ENCODE results near the gene LRMDA.

The LRMDA gene

GRCh38 chr10:75939541-75939940 lies 508.1 kb downstream of the LRMDA start:
- no peak for DNase-seq (ENCODE audit: low read depth in 1 of 2, low spot score in 1 of 2)

DNA sequence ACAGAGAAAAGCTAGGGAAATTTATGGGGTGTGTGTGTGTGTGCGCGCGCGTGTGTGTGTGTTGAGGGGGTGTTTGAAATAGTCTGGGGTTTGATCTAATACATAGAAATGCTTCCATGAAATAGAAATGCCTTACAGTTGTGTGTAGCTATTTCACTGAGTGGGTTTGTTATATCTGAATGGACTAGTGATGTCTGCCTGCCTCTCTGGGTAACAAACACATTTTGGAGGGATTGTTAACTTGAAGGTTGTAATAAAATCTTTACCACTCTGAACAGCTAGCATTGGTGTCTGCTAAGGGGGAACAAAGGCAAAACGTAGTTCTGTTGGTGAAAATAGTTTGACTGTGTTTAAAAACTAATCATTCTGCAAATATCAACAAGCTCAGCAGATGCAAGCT lies 509.3 kb downstream of the LRMDA start:
- DNase-seq (ENCODE audit: low read depth in 1 of 2, low spot score in 1 of 2), result no peak

DNA sequence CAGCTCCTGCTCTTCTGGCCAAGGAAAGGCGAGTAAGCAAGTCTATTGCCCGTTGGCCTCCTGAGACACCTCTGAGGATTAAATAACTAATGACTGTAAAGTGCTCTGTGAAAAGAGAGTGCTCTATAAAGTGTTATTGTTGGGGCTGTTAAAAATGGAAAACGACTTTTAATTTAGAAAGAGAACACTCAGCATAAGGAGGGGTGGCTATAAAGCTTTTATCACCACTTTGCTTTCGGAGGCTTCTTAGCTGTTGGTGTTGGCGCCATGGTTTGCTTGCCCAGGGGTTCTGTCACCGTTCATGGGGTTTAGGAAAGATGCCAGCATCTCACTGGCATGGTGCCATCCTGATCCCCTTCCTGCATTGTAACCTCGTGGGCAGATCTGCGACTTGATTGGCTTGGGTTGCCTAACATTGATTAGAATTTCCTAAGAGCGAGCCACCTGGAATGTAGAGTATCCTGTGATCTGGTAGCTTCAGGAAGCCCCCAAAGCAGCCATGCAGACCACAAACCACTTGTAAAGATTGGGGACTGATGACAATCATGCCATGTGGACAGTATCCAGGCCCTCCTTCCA lies 509.9 kb downstream of the LRMDA start:
- DNase-seq (ENCODE audit: low read depth in 1 of 2, low spot score in 1 of 2), result no peak

- DNase-seq (ENCODE audit: low read depth in 1 of 2, low spot score in 1 of 2), result no peak
Observed at GRCh38 chr10:75944061-75944460, 512.6 kb downstream of the LRMDA start.

DNA sequence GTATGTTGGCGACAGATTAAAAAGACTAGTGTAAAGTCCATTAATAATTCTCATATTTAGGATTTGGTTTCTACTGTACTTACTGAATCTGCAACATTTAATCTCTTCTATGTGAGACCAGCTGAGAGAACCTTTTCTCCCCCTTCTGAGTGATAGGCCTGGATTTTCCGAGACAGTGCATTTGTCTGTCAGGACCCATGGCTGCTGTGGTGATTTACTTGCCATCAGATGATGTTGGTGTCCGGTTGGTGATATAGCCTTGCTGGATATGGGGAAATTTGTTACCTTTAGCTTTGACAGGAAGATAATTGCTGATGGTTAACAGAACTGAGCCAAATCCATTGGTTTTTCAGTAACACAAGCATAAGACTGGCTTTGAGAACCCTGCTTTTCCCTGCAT lies 517.2 kb downstream of the LRMDA start:
- no peak for DNase-seq (ENCODE audit: low read depth in 1 of 2, low spot score in 1 of 2)

DNA sequence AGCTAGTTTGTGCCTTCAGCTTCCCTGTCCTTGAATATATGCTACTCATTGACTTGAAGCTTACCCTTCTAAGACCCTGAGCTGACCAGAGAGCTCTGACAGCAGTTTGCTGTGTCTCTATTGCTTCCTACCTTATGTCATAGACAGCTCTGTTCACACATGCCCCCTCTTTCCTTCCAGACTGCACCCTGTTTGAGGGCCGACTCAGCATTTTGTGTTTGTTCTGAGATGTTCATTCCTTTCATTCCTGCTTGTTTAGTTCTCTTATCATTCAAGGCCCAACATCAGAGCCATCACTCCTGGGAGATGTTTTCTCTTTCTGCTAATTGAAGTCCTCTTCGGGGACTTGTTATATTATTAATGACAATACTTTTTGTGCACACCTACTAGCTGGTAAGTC lies 518.9 kb downstream of the LRMDA start:
- no peak for DNase-seq (ENCODE audit: low read depth in 1 of 2, low spot score in 1 of 2)

- DNase-seq (ENCODE audit: low read depth in 1 of 2, low spot score in 1 of 2), result no peak
Observed at GRCh38 chr10:75950997-75951589, 519.7 kb downstream of the LRMDA start.

DNA sequence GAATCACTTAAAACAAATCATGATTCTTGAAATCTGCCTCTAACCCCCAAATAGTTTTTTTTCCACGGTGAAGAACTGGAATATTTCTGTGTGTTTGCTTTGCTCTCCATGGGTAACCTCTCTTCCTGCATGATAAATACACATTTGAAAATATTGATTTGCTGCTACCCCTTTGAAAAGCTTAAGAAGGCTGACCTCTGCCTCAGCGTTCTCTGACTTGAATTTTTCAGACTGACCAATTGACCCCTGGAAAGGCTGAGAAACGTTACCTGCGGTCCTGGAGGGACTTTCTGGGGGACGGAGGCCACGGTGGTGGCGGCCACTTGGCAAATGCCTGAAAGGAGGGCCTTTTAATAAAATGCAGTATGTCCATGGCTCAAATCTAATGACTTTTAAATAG lies 520.2 kb downstream of the LRMDA start:
- DNase-seq (ENCODE audit: low read depth in 1 of 2, low spot score in 1 of 2), result no peak

DNA sequence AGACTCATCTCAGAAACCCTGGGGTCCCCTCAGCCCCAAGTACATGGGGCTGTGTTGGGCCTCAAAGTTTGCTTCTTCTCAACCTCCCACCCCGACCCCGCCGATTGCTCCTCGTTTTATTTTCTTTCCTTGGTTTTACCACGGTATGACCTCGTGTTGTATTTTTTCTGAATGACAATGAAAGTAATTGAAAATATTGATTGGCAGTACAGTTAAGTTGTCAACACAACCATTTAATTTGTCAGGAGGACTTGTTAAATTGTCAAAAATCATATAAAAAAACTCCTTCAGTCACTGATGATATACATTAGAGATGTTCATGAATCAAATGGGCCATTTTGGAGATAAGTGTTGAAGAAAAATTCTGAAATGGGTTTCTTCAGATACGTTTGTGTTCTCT lies 520.7 kb downstream of the LRMDA start:
- no peak for DNase-seq (ENCODE audit: low read depth in 1 of 2, low spot score in 1 of 2)

DNA sequence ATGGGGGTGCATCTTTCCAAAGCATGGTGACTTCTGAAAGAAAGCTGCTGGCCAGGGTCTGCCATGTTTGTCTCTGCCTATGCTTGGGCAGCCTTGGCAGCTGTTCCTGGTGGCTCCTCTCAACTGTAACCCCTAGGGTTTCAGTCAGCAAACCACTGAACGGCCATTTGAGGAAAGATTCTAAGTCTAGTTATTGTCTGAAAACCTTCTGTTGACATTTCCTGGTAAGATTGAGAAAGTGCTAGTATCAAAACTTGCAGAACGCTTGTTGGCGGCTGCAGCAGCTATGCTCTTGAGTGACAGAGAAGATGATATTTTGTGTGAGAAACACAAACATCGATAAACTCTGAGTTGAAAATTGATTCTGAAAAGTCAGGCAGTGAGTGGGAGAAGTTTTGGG lies 523.1 kb downstream of the LRMDA start:
- no peak for DNase-seq (ENCODE audit: low read depth in 1 of 2, low spot score in 1 of 2)

DNA sequence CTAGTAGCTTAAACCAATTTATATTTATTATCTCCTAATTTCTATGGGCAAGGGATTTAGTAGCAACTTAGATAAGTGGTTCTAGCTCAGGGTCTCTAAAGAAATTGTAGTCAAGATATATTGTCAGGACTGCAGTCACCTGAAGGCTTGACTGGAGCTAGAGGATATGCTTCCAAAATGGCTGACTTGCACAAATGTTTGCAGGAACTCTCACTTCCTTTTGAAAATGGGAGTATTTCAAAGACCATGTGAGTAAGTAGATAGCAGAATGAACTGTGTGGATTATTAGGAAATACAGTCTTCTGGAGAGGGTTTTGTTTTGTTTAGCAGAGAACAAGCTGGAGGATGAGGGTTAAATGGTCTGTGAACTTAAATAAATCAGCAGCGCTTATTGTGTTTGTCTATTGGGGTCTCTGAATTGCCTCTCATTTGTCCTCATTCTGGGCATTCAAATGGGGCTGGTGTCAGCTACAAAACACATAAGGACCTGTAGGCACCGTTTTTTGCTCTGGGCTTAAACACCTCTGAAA lies 524.6 kb downstream of the LRMDA start:
- DNase-seq (ENCODE audit: low read depth in 1 of 2, low spot score in 1 of 2), result no peak

DNA sequence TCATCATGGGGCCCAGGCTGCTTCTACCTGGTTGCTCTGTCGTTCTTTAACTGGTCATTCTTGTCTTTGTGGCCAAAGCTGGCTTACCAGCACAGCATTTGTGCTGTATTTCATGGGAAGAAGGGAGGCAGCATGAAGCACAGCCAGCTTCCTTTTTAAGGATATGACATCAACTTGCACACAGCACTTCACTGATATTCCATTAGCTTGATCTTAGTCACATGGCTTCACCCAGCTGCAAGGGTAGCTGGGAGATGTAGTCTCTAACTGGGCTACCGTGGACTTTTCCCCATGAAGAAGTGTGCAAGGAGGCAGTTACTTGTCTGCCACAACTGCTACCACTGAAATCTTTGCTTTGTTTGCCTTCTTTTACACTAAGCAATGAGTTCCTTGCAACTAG lies 525.2 kb downstream of the LRMDA start:
- no peak for DNase-seq (ENCODE audit: low read depth in 1 of 2, low spot score in 1 of 2)

DNA sequence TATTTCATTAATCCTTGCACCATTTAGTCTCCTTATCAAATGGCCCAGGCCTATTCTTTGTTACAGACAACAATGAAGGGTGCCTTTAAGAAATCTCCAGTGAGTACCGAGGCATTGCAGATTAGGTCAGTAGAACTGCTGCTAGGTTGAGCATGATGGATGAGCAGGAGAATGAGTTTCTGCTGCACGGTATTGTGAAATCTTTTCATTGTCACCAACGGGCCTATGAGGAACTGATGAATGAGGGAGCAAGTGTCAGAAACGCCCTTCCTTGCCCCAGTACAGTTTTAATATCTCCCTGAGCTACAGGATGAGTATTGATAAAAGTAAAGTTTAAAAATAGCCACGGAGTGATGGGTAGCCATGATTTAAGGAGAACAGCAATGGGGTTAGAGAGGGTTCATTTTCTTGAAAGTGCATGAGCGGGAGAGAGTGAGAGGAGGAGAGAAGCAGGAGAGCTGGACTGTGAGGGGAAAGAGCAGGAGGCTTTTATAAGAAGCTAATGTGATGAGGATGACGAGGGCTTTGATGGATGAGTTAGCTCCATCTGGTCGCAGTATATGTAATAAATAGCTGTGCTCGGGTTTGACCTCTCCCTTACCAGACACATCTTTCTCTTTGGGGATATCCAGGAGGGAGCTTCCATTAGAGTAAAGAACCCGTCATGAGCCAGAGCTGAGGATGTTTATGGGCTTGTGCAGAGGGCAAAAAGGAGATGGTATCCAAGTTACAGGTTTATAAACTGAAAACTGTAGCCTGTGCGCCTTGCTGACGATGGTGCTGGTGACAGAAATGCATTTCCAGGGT lies 526.1 kb downstream of the LRMDA start:
- no peak for DNase-seq (ENCODE audit: low read depth in 1 of 2, low spot score in 1 of 2)

DNA sequence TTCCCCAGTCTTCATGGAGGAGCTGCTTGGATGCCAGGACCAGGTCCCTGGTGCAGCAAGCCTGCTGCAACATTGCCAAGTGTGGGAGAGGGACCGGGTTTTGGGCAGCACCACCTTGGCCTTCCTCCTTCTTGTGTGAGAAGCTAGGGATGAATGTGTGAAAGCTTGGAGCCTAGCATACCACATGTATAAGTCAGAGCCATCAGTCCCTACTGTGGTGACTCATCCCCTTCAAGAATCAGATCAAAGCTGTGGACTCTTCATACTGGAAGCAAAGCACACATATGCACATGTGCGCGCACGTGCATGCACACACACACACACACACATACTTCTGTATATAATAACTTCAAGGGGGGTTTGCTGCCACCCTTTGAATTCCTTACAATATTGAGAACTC lies 527.8 kb downstream of the LRMDA start:
- DNase-seq (ENCODE audit: low read depth in 1 of 2, low spot score in 1 of 2), result no peak

GRCh38 chr10:75959912-75960311 lies 528.5 kb downstream of the LRMDA start:
- DNase-seq (ENCODE audit: low read depth in 1 of 2, low spot score in 1 of 2), result no peak

DNA sequence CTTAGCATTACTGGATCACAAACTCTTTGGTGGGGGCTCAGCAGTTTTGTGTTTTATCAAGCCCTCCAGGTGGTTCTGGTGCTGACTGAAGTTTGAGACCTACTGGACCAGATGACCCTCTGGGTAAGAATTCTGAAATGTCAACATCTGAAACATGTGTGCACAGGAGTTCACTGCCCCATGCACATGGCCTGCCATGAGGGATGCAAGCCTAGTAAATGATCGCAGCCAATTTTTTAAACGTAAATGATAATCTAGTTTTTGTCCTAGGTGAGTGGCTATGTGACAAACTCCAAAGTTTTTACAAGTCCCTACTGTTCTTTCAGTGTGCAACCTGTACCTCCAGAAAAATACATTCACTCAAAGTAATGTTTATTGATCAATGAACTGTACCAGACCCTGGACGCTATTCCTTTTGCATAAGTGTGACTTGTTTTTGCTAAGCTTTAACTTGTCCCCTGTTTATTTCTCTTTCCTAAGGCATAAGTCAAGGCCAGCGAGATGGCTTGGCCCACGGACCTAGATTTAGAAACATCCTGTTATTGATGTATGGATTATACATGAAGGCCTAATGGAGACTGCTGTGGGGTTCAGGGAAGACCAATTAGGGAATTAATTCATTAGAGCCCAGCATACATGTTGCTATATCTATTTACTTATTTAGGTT lies 531.1 kb downstream of the LRMDA start:
- no peak for DNase-seq (ENCODE audit: low read depth in 1 of 2, low spot score in 1 of 2)

DNA sequence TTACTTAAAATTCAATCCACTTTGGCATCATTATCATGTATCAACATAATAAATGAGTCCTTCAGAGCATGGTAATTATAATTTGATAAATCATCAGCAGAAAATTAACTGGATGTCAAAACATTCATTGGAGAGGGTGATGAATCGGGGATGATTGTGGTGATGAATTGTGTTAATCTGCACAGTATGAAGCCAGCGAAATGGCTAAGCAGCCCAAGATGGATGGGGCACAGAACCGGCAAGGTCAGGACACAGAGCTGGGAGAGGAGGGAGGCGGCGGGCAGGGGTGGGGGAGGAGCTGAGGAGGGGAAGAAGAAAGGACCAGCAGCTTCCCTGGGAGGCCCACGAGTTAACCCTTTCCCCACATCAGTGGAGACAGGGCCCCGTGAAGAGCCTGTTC lies 536.1 kb downstream of the LRMDA start:
- no peak for DNase-seq (ENCODE audit: low read depth in 1 of 2, low spot score in 1 of 2)

DNA sequence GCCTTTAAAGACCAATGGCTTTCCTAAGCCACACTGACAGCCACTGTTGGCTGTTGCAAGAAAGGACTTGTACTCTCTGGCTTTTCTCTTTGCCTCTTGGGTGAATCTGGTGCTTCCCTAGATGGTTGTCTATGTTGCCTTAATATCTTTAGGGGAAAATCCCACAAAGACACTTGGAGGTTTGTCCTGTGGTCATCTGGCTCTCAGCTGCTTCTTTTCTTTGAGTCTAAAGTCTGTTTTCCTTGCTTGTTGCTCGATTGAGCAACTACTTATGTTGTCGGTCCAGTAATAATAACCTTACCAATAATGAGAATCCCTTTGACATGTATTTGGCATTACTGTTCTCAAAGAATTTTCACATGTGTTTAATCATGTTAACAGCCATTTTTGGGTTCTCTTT lies 537.6 kb downstream of the LRMDA start:
- no peak for DNase-seq (ENCODE audit: low read depth in 1 of 2, low spot score in 1 of 2)

- no peak for DNase-seq (ENCODE audit: low read depth in 1 of 2, low spot score in 1 of 2)
Observed at GRCh38 chr10:75971402-75972211, 540.2 kb downstream of the LRMDA start.

- DNase-seq (ENCODE audit: low read depth in 1 of 2, low spot score in 1 of 2), result no peak
Observed at GRCh38 chr10:75972491-75973276, 541.3 kb downstream of the LRMDA start.

Measured in stimulated activated CD4-positive, alpha-beta T cell treated with anti-CD3 and anti-CD28 coated beads, Interleukin-15, amount 100 ng/mL, for 1 hour (primary cell).